ENCODE data around the gene MUC6.
A peak's percentile ranks its signal among the peaks of the same experiment; 100 is the strongest.

MUC6 gene

GRCh38 chr11:1030556-1030955, 6.0 kb downstream of the MUC6 start:
- H3K4me1 Mint-ChIP-seq, result no peaks in the 10 kb centered on the region
- H3K4me3 Mint-ChIP-seq, result no peak overlapping the region
- DNase-seq, result no peak
- H3K27me3 Mint-ChIP-seq, result no peaks in the 10 kb centered on the region
- CTCF ChIA-PET, result no interaction called here
- no peaks in the 10 kb centered on the region for H3K36me3 Mint-ChIP-seq
- H3K27ac Mint-ChIP-seq, result no peak overlapping the region
- H3K9me3 Mint-ChIP-seq, result peaks cover 6% of the 10 kb centered on the region

GRCh38 chr11:1030086-1030485, 6.4 kb downstream of the MUC6 start:
- H3K36me3 Mint-ChIP-seq, result no peaks in the 10 kb centered on the region
- no peak for DNase-seq
- no peak overlapping the region for H3K4me3 Mint-ChIP-seq
- H3K27ac Mint-ChIP-seq, result no peak overlapping the region
- peaks cover 6% of the 10 kb centered on the region for H3K9me3 Mint-ChIP-seq
- CTCF ChIA-PET, result interaction anchor here (0.5 kb wide), 1 partner anchor 79 kb away, joined by 4 read pairs; no protein-coding TSS in a partner anchor
- H3K4me1 Mint-ChIP-seq, result no peaks in the 10 kb centered on the region
- no peaks in the 10 kb centered on the region for H3K27me3 Mint-ChIP-seq

GRCh38 chr11:1029654-1030053, 6.9 kb downstream of the MUC6 start:
- no peak for DNase-seq
- CTCF ChIA-PET, result interaction anchor here (0.5 kb wide), 1 partner anchor 78 kb away, joined by 4 read pairs; no protein-coding TSS in a partner anchor
- H3K9me3 Mint-ChIP-seq, result peaks cover 6% of the 10 kb centered on the region
- no peak overlapping the region for H3K27ac Mint-ChIP-seq
- no peaks in the 10 kb centered on the region for H3K4me1 Mint-ChIP-seq
- no peaks in the 10 kb centered on the region for H3K27me3 Mint-ChIP-seq
- H3K4me3 Mint-ChIP-seq, result no peak overlapping the region
- no peaks in the 10 kb centered on the region for H3K36me3 Mint-ChIP-seq

GRCh38 chr11:1029051-1029450, 7.5 kb downstream of the MUC6 start:
- CTCF ChIA-PET, result no interaction called here
- H3K4me3 Mint-ChIP-seq, result no peak overlapping the region
- H3K9me3 Mint-ChIP-seq, result peaks cover 6% of the 10 kb centered on the region
- no peaks in the 10 kb centered on the region for H3K4me1 Mint-ChIP-seq
- H3K27me3 Mint-ChIP-seq, result no peaks in the 10 kb centered on the region
- H3K36me3 Mint-ChIP-seq, result no peaks in the 10 kb centered on the region
- DNase-seq, result no peak
- H3K27ac Mint-ChIP-seq, result no peak overlapping the region

GRCh38 chr11:1028616-1029015, 7.9 kb downstream of the MUC6 start:
- CTCF ChIA-PET, result no interaction called here
- no peak overlapping the region for H3K27ac Mint-ChIP-seq
- H3K4me1 Mint-ChIP-seq, result no peaks in the 10 kb centered on the region
- no peak for DNase-seq
- H3K36me3 Mint-ChIP-seq, result no peaks in the 10 kb centered on the region
- no peaks in the 10 kb centered on the region for H3K27me3 Mint-ChIP-seq
- H3K4me3 Mint-ChIP-seq, result no peak overlapping the region
- peaks cover 6% of the 10 kb centered on the region for H3K9me3 Mint-ChIP-seq

- H3K36me3 Mint-ChIP-seq, result no peaks in the 10 kb centered on the region
- DNase-seq, result no peak
- H3K27ac Mint-ChIP-seq, result no peak overlapping the region
- H3K4me1 Mint-ChIP-seq, result no peaks in the 10 kb centered on the region
- no peaks in the 10 kb centered on the region for H3K27me3 Mint-ChIP-seq
- CTCF ChIA-PET, result no interaction called here
- peaks cover 6% of the 10 kb centered on the region for H3K9me3 Mint-ChIP-seq
- peak overlapping the region; percentile 8 for H3K4me3 Mint-ChIP-seq
Observed at GRCh38 chr11:1028291-1028540, 8.3 kb downstream of the MUC6 start.

GRCh38 chr11:1027483-1028290, 8.8 kb downstream of the MUC6 start:
- H3K27me3 Mint-ChIP-seq, result no peaks in the 10 kb centered on the region
- H3K36me3 Mint-ChIP-seq, result no peaks in the 10 kb centered on the region
- no peak overlapping the region for H3K27ac Mint-ChIP-seq
- no peak overlapping the region for H3K4me3 Mint-ChIP-seq
- H3K9me3 Mint-ChIP-seq, result peaks cover 6% of the 10 kb centered on the region
- H3K4me1 Mint-ChIP-seq, result no peaks in the 10 kb centered on the region
- DNase-seq, result no peak
- CTCF ChIA-PET, result no interaction called here

- CTCF ChIA-PET, result no interaction called here
- H3K27ac Mint-ChIP-seq, result no peak overlapping the region
- H3K4me3 Mint-ChIP-seq, result no peak overlapping the region
- no peak for DNase-seq
- no peaks in the 10 kb centered on the region for H3K4me1 Mint-ChIP-seq
- no peaks in the 10 kb centered on the region for H3K9me3 Mint-ChIP-seq
- H3K36me3 Mint-ChIP-seq, result no peaks in the 10 kb centered on the region
- H3K27me3 Mint-ChIP-seq, result no peaks in the 10 kb centered on the region
Observed at GRCh38 chr11:1026641-1027482, 9.7 kb downstream of the MUC6 start.

GRCh38 chr11:1026163-1026450, 10.4 kb downstream of the MUC6 start:
- no peaks in the 10 kb centered on the region for H3K36me3 Mint-ChIP-seq
- no peak overlapping the region for H3K27ac Mint-ChIP-seq
- H3K9me3 Mint-ChIP-seq, result no peaks in the 10 kb centered on the region
- no peaks in the 10 kb centered on the region for H3K27me3 Mint-ChIP-seq
- CTCF ChIA-PET, result no interaction called here
- H3K4me1 Mint-ChIP-seq, result no peaks in the 10 kb centered on the region
- DNase-seq, result no peak
- no peak overlapping the region for H3K4me3 Mint-ChIP-seq

- DNase-seq, result no peak
- CTCF ChIA-PET, result no interaction called here
Observed at GRCh38 chr11:1025410-1026162, 10.9 kb downstream of the MUC6 start.

GRCh38 chr11:1024597-1025409, 11.7 kb downstream of the MUC6 start:
- no peak overlapping the region for H3K27ac Mint-ChIP-seq
- no peaks in the 10 kb centered on the region for H3K27me3 Mint-ChIP-seq
- H3K36me3 Mint-ChIP-seq, result no peaks in the 10 kb centered on the region
- no peak for DNase-seq
- CTCF ChIA-PET, result no interaction called here
- H3K4me3 Mint-ChIP-seq, result no peak overlapping the region
- no peaks in the 10 kb centered on the region for H3K9me3 Mint-ChIP-seq
- H3K4me1 Mint-ChIP-seq, result no peaks in the 10 kb centered on the region

More at GRCh38 chr11:1025410-1026162, 10.9 kb downstream of the MUC6 start:
- Mint-ChIP-seq H3K4me1 (no peaks in the 10 kb centered on the region), H3K9me3 (no peaks in the 10 kb centered on the region), H3K27me3 (no peaks in the 10 kb centered on the region), H3K27ac (no peak overlapping the region), H3K36me3 (no peaks in the 10 kb centered on the region), H3K4me3 (no peak overlapping the region)

- no peaks in the 10 kb centered on the region for H3K9me3 Mint-ChIP-seq
- CTCF ChIA-PET, result no interaction called here
- H3K4me3 Mint-ChIP-seq, result no peak overlapping the region
- no peak overlapping the region for H3K27ac Mint-ChIP-seq
- no peaks in the 10 kb centered on the region for H3K36me3 Mint-ChIP-seq
- H3K27me3 Mint-ChIP-seq, result no peaks in the 10 kb centered on the region
- DNase-seq, result no peak
- H3K4me1 Mint-ChIP-seq, result no peaks in the 10 kb centered on the region
Observed at GRCh38 chr11:1023811-1024596, 12.5 kb downstream of the MUC6 start.

GRCh38 chr11:1022908-1023810, 13.4 kb downstream of the MUC6 start:
- no peaks in the 10 kb centered on the region for H3K9me3 Mint-ChIP-seq
- H3K4me1 Mint-ChIP-seq, result no peaks in the 10 kb centered on the region
- no peak overlapping the region for H3K27ac Mint-ChIP-seq
- H3K27me3 Mint-ChIP-seq, result no peaks in the 10 kb centered on the region
- no peaks in the 10 kb centered on the region for H3K36me3 Mint-ChIP-seq
- CTCF ChIA-PET, result no interaction called here
- H3K4me3 Mint-ChIP-seq, result no peak overlapping the region
- DNase-seq, result no peak

Data from activated naive CD4-positive, alpha-beta T cell treated with anti-CD3 and anti-CD28 coated beads, Interleukin-2, amount 10 ng/mL, durations not matched to agents 7 days and 5 days (primary cell).